ENCODE data around the gene ASTL.

ASTL gene

DNA sequence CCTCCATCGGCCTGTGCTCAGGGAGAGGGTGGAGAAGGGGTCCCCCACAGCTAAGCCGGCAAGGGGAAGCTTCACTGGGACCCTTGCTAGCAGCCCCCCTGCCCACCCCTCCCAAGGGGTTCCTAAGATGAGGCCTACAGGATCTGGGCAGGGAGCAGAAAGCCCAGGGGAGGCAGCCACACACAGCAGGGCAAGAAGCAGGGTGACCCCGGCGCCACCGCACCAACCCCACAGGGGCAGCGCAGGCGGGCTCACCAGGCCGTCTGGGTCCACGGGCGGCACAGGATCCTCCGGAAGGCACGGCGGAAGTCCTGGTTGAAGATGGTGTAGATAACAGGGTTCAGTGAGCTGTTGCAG, 23.8 kb downstream of the ASTL start:
- no peak for DNase-seq (ENCODE audit: low read depth in 1 of 2, low spot score in 1 of 2)

DNA sequence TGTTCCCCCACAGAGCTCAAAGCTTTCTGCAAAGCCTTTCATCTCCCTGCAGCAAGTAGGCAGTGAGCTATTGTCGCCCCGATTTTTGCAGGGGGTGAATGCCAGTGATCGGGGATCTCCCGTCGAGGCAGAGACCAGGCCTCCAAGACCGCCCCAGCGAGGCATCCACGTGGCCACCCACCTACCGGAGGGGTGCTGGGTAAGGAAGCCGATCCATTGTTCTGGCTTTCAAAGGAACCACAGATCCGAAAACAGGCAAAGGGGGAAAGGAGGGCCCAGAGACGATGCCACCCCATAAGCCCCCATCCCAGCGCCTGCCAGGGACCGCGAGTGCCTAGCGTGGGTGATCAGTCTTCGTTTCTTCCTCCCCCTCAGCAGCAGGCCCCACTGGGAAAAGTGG, 24.4 kb downstream of the ASTL start:
- DNase-seq (ENCODE audit: low read depth in 1 of 2, low spot score in 1 of 2) = no peak

DNA sequence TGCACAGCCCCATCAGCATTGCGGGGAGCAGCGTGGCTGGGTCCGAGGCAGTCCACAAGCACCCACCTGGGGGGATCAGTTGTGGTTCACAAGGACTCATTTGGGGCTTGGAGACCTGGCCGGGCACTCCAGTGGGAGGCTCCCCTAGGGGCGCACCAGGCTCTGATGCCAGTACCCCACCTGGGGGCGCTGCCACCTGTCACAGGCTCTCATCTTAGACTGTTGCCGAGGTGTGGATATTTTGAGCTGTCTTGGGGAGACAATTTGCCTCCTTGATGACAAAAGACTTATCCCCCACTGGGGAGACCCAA, 25.0 kb downstream of the ASTL start:
- DNase-seq (ENCODE audit: low read depth in 1 of 2, low spot score in 1 of 2) = no peak

DNA sequence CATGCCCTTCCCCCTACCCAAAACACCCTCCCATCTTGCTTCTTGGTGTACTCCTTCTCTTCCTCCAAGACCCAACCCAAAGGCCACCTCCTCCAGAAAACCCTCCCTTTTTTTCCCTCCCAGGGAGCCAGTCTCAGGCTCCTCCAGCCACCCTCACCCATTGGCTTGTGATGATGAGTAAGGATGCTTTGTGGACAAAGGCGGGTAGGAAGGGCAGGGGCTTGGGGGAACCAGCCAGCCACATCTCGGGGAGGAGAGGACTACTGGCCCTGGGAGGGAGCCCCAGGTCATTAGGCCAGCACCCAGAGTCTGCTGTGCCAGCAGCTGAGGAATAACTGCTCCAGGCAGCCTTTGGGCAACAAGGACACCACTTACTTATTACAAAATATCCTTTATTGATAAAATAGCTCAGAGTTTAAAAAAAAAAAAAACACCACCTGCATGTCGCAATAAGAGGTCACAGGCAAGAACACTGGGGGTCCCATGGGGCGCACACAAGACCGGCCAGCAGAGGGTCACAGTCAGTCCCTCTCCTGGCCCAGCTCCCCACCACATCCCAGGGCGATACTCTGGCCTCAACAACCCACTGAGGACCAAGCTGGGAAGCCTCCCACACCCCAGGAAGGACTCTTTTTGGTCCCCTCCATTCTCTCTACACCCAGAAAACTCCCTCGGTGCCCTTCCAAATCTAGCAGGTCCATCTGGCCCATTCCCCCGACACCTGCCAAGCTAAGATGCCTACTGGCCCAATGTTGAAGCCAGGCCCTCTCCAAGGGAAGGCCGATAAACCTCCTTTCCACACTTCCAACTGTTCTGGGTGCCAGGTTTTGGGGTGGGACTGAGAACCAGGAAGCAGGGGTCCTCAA, 25.6 kb downstream of the ASTL start:
- no peak for DNase-seq (ENCODE audit: low read depth in 1 of 2, low spot score in 1 of 2)

DNA sequence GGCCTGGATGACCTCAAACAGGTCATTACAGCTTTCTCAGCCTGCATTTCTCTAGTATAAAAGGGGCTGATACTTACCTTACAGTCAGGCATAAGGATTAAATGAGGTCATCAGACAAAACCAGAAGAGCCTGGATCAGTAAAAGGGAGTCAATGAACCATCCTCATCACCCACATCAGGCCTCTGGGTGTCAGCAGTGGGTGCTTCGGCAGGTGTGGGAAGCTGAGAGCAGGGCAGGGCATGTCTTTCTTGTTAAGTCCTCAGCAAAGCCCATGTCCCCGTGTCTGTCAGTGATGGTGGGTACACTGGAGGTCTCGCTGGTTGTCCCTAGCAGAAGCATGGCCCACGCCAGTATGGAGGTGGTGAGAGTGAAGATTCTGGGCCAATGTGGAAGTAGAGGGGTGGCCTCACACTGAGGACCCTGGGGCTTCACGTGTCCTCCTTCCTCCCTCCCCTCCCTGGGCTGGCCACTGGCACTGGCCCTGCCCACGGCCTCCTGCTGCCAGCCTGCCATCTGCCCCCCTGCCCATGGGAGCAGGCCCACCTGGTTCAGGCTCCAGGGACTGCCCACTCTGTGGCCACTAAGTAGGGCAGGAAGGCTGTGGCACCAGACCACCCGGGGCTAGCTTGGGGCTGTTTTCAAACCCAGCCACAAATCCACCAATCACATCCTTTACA, 26.3 kb downstream of the ASTL start:
- no peak for DNase-seq (ENCODE audit: low read depth in 1 of 2, low spot score in 1 of 2)

DNA sequence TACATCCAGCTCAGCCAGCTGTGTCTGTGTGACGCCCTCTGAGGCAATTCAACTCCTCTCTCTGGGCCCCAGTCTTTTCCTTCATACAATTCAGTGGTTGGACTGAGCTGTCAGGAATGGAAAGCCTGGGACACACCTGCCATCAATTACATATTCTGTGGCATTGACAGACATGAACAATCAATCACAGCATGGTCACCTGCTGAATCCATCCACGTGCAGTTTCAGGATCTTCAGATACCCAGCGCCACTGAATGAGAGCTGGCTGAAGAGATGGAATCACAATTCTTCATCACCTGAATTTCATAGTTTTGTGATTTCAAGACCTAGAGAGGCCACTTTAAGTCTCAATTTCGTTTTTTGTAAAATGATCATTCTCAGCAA, 27.1 kb downstream of the ASTL start:
- DNase-seq (ENCODE audit: low read depth in 1 of 2, low spot score in 1 of 2) = no peak

DNA sequence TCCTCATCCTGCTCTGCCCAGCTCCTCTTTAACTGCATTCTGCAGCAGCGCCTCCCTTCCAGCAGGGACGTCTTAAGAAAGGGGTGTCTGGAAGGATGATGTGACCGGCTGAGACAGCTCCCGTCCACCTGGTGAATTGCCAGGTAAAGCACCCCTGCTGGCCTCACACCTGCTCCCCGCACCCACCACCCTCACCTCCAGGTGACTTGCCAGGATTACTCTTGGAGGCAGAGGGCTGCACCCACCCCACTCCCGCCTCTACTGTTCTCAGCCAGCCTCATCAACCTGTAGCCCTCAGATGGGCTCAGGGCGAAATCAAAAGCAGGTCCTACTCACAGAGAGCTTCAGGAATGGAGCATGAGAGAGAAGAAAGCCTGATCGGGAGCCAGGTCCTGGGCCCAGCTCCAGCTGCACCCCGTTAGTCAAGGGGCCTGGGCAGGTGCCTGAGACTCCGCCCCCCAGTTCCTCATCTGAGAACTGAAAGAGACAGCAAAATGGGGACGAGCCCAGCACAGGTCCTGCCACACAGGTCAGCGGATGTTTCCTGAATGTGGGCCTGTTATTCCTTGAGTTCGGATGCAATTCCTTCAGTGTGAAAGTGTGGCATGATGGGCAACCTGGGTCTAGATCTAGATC, 27.6 kb downstream of the ASTL start:
- DNase-seq (ENCODE audit: low read depth in 1 of 2, low spot score in 1 of 2) = no peak

DNA sequence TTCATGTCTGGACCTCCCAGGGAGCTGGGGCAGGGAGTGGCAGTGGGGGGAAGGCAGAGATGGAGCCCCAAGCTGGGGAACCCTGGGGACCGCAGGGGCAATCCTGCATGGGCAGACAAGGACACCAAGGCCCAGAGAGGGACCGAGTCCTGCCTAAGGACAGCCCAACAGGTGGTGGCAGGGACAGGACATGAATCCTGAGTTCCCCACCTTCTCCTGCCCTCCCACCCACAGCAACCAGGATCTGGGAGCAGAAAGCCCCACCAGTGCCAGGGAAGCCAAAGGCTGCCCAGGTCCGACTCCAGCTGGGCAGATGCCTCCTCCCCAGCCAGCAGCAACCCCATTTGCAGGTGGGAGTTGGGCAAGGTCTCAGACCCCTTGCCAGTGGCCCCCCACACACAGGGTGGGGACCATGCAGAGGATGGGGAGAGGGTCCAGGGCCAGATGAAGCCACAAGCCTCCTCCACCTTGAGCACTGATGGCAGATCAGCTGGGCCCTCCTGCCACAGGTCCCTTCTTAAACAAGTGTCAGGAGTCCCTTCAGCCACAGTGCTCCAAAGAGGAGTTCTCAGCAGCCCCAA, 28.3 kb downstream of the ASTL start:
- DNase-seq (ENCODE audit: low read depth in 1 of 2, low spot score in 1 of 2) = no peak

DNA sequence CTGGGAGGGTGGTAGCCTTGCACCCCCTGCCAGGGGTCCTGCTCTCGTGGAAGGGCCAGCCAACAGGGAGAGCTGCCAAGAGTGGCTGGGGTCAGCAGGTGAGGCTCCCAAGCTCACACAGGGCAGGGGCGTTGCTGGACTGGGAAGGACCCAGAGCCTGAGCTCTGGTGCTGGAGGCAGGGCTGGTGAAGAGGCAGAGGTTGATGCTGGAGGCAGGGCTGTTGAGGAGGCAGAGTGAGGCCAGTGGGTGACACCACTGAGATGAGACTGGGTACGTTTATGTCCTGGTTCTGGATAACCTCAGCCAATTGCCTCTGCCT, 29.0 kb downstream of the ASTL start:
- DNase-seq (ENCODE audit: low read depth in 1 of 2, low spot score in 1 of 2) = no peak

DNA sequence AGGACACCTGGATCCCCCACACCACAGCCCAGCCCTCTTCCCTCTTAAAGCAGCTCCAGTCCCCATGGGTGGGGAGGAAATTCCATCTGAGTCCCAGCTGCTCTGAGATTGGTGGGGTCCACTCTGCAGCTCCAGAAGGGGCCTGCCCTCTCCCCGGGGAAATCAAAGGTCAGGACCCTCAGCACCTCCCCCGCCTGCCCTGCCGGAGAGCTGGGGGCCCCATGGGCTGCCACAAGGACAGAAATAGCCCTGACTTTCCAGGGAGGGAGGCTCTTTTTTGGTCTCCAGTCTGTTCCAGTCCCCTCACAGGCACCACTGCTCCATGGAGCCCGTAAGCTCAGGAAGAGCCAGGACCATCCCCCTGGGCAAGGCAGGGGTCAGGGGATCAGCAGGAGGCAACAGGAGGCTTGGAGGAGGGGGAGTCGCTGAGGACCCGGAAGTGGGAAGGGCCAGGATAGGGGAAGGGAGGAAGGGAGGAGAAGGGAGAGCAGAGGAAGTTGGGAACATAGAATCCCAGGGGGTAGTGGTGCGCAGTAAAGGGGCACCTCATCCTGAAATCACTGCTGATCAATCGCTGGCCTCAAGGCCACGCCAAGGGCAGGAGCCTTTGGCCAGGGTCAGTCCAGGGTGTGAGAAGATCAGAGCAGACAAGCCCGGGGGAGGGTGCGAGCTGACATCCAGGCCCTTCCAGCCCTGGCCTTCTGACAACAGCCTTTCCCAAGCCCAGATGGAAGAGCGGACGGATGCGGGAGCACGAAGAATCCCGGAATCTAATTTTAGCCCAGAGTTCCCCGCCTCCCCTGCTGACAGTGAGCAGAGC, 29.6 kb downstream of the ASTL start:
- DNase-seq (ENCODE audit: low read depth in 1 of 2, low spot score in 1 of 2) = no peak

DNA sequence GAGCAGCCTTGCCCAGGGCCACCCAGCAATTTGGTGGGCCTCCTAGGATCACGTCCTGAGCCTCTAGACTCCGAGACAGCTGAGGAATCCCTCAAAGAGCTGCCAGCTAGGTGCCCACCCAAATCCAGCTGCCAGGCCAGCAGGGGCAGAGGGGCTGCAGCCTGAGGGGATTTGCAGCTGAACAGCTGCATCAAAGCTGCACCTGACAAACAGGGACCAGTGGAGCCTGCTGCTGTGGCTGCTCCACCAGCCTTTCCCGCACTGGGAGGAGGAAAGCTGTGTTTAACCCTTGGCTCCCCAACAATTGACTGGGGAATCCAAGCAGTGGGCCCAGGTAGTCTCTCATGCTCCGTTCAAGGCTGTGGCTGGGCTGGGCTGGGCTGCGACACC, 30.2 kb downstream of the ASTL start:
- DNase-seq (ENCODE audit: low read depth in 1 of 2, low spot score in 1 of 2) = no peak

DNA sequence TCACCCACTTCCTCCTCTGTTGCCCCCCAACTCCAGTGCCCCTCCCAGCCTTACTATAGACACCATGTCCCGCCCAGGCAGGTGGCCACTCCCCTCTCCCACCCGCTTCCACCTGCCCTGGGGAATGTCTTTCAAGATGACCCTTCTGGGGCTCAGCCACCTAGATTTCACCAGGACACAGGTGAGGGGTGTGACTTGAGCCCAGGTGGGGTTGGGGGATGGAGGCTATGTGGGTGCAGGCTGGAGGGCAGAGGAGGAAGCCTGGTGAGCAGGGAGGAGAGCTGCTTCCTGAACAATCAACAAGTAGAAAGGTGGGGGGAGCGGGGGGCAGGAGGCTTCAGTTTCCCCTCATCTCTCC, 30.6 kb downstream of the ASTL start:
- no peak for DNase-seq (ENCODE audit: low read depth in 1 of 2, low spot score in 1 of 2)

DNA sequence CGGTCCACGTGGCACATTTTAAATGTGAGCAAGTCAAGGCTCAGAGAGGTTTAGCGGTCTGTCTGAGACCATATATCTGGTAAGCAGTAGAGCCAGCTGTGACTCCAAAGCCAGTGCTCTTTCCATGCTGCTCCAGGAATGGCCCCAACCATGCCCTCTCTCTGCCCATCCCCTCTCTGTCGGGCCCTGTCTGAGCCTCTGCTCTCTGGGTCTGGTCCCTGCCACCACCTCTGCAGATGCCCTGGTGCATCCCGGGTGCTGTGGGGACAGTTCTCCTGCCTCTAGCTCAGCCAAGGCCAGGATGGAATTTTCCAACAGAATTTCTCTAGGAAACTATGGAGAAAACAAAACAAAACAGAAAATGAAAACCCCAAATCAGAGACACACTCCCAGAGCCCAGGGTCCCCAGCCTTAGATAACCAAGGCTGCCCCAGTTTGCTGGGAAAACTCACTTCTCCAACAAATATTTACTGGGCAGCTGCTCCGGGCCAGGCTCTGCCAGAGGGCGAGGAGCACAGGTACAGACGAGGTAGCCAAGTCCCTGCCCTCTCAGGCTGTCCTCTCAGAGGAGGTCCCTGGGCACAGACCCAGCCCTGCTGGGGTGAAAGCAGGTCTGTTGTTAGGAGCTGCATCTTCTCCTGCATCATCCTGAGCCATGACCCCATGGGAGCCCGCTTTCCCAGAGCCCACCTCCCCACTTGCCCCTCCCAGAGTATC, 31.2 kb downstream of the ASTL start:
- no peak for DNase-seq (ENCODE audit: low read depth in 1 of 2, low spot score in 1 of 2)

DNA sequence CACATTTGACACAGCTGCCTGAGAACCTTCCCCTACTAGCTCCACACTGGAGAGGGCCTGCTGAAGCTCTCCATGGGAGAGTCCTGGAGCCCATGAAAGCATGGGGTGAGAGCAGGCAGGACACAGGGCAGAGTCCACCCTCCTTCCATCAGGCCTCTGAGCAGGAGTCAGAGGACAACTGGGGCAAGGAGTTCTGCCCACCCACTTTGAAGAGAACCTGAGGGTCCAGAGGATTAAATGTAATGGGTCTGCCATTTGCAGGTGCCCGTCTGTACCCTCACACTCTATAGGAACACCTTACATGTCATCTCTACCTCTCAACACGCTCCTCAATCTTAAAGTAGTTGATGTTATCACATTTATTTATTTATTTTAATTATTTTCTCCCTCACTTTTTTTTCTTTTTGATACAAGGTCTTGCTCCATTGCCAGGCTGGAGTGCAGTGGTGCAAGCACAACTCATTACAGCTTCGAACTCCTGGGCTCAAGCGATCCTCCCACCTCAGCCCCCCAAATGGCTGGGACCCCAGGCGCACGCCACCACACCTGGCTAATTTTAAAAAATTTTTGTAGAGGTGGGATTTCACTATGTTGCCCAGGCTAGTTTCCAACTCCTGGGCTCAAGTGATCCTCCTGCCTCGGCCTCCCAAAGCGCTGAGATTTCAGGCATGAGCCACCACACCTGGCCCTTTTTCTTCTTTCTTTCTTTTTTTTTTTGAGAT, 32.1 kb downstream of the ASTL start:
- no peak for DNase-seq (ENCODE audit: low read depth in 1 of 2, low spot score in 1 of 2)

DNA sequence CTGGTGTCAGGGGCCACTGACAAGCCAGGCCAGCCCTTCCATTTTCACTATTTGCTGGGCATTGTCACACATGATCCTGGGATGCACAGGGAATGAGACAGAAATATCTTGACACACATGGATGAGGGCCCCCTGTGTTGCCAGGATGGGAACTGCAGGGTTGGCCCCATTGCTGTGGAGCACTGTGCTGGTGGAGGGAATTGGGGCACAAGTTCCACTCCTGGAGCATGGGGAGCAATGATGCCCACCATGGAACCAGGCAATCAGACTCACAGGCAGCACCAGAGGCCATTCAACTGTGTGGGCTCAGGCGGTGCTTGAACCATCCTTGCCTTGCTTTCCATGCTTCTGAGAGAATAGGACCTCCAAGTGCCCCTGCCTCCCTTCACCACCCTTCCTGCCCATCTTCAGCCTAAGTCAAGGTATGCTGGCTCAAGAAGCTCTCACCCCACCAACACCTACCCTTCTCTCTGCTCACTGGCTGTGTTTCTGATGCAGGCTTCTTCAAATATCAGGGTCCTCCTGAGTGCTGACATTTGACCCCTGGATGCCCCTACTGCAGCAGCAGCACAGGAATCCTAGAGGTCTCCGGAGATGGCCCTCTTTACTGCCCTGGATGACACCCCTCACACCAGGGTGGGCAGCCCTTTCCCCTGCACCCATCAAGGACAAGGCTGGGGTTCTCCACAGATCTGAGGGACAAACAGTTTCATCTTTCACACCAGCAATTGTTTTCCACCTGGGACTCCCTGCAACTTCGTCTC, 33.0 kb downstream of the ASTL start:
- no peak for DNase-seq (ENCODE audit: low read depth in 1 of 2, low spot score in 1 of 2)

DNA sequence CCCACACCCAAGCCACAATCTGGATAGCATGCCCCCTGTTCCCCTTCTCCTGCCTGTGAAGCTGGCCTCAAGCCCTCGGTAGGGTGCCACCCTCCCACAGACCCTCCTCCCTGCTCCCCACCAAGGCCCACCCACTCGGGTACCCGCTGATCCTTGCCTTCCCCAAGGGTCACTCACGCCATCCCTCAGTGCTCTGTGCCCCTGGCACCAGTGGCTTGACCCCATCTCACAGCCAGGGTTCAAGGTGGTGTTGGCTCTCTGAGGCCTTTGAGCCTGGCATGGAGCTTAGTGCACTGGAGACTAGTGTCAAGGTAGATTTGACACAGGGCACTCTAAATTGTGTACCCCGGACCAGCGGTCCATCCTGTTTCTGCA, 33.8 kb downstream of the ASTL start:
- DNase-seq (ENCODE audit: low read depth in 1 of 2, low spot score in 1 of 2) = no peak

DNA sequence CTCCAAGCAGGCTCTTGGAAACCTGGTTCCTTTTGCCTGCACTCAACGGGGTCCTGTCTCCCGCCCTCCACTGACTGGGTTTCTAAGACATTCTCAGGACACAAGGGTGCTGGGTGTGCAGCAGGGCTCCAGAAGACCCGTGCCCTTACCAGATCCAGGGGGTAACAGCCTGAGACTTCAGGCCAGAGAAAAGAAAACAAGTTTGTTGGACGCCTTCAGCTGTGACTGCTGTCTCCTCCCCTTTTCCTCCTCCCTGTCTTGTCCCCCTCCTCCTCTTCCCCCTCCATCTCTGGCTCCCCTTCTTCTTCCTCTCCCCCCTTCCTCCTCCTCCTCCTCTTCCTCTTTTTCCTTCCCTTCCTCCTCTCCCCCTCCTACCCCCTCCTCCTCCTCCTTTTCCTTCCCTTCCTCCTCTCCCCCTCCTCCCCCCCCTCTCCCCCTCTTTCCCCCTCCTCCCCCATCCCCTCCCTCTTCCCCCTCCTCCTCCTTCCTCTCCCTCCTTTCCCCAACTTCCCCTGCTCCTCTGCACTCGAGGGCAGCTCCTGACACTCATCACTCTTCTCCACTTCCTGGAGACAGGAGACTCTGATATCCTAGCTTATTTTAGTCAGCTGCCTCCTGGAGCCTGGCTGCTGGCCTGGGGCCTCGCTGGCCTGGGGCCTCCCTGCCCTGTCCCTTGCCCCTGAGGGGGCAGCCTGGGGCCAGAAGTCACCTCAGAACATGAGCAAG, 34.4 kb downstream of the ASTL start:
- no peak for DNase-seq (ENCODE audit: low read depth in 1 of 2, low spot score in 1 of 2)

DNA sequence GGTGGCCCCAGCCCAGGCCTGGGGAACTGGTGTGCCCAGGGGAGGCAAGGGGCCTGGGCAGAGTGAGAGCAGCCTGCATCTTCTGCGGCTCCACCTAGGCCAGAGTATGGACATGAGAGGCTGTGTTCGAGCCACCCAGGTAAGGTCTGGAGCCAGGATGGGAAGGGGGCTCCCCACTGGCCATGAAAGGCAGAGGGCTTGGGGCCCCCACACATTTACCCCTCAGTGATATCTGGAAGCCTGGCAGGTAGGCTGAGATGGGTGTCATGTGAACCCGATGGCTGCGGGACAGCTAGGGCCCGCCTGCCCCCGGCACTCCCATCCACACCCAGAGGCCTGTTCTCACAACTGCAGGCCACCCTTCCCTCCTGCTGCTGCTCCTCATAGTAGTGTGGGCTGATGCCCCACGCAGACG, 35.1 kb downstream of the ASTL start:
- DNase-seq (ENCODE audit: low read depth in 1 of 2, low spot score in 1 of 2) = no peak

DNA sequence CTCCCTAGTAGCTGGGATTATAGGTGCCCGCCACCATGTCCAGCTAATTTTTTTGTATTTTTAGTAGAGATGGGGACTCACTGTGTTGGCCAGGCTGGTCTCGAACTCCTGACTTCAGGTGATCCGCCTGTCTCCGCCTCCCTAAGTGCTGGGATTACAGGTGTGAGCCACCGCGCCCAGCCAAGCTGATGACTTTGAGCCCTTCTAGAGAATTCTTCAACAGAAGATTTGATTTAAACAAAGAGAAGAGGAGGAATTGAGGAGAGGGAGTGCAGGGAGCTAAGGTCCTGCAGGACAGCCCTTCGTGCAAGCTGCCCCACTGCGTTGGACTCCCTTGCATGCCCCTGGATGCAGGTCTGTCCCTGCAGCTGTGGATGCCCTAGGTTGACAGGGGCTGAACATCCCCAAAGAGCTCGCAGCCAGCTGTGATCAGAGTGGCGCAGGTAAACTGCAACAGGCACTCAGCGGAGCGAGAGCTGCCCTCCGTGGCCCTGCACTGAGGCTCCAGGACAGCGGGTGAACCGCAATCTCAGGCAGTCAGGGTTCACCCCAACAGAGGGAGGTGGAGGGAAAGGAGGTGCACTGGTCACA, 35.6 kb downstream of the ASTL start:
- DNase-seq (ENCODE audit: low read depth in 1 of 2, low spot score in 1 of 2) = no peak

All from activated CD4-positive, alpha-beta T cell treated with anti-CD3 and anti-CD28 coated beads, Interleukin-2, amount 50 U/mL, for 24 hours (primary cell).